Endodermal cell (in vitro differentiated cells): ENCODE results near the gene OBP2B. TPM values are rescaled to one million over a fixed set of nuclear protein-coding genes. Genes with fewer than 3 reads are reported as not detected.

Experiments
- DNase-seq: peaks from one replicate; pipeline ENCODE4 v3.0.0-alpha.2; 2017
- H3K27ac ChIP-seq: 2 replicates; pipeline ENCODE4 v1.5.1; 2013; ENCODE audit warnings: mild to moderate bottlenecking, low read depth, low read length, moderate library complexity
- H3K27me3 ChIP-seq: 2 replicates; pipeline ENCODE4 v1.6.1; 2013; ENCODE audit warnings: mild to moderate bottlenecking, low read length, moderate library complexity; ENCODE audit not compliant: insufficient read depth, control insufficient read depth, poor library complexity, severe bottlenecking
- H3K36me3 ChIP-seq: 2 replicates; pipeline ENCODE4 v1.7.0; 2013; ENCODE audit warnings: mild to moderate bottlenecking, low read length, moderate library complexity; ENCODE audit not compliant: control insufficient read depth, insufficient read depth
- H3K4me1 ChIP-seq: one replicate; pipeline ENCODE4 v1.7.0; 2013; ENCODE audit warnings: low read length; ENCODE audit not compliant: control insufficient read depth, insufficient read depth
- H3K4me3 ChIP-seq: 2 replicates; pipeline ENCODE4 v1.5.1; 2013; ENCODE audit warnings: mild to moderate bottlenecking, low read length, moderate library complexity
- H3K9ac ChIP-seq: 2 replicates; pipeline ENCODE4 v1.6.1; 2013; ENCODE audit warnings: mild to moderate bottlenecking, low read length, moderate library complexity; ENCODE audit not compliant: poor library complexity, severe bottlenecking; ENCODE audit errors: extremely low read depth
- H3K9me3 ChIP-seq: 2 replicates; pipeline ENCODE4 v1.6.1; 2013; ENCODE audit warnings: mild to moderate bottlenecking, low read length, moderate library complexity; ENCODE audit not compliant: control insufficient read depth
- H3K27ac Mint-ChIP-seq: 2 replicates; pipeline ENCODE4 v1.8.0; 2020; ENCODE audit warnings: mixed read lengths
- H3K27me3 Mint-ChIP-seq: 2 replicates; pipeline ENCODE4 v1.8.0; 2021; ENCODE audit warnings: mild to moderate bottlenecking, mixed read lengths; ENCODE audit not compliant: insufficient read depth
- H3K36me3 Mint-ChIP-seq: 2 replicates; pipeline ENCODE4 v1.8.0; 2020; ENCODE audit warnings: low read depth, mixed read lengths
- H3K4me1 Mint-ChIP-seq: 2 replicates; pipeline ENCODE4 v1.8.0; 2020; ENCODE audit warnings: mixed read lengths
- H3K4me3 Mint-ChIP-seq: 2 replicates; pipeline ENCODE4 v1.8.0; 2020; ENCODE audit warnings: mild to moderate bottlenecking, moderate library complexity, mixed read lengths
- H3K9me3 Mint-ChIP-seq: 2 replicates; pipeline ENCODE4 v1.8.0; 2020; ENCODE audit warnings: mild to moderate bottlenecking, mixed read lengths
- WGBS, 2 experiments: methylation state at CpG; one replicate each; pipeline versions ENCODE4 v1.1.5 to v1.1.7; 2013; ENCODE audit warnings: missing lambda C conversion rate in 2 of 2, mixed read lengths in 1 of 2; ENCODE audit not compliant: insufficient coverage in 1 of 2, insufficient read length in 1 of 2; 5-methylcytosine and 5-hydroxymethylcytosine counted together
- total RNA-seq, 2 donors: library from RNA; stranded (reverse); fragmentation: NEBNext Ultra II Directional in 1 of 2; extraction: Animal tissue kit (Norgen Biotek cat#: 25700) in 1 of 2; gene quantifications; 2 replicates in 1 of 2; 3 replicates in 1 of 2; pipeline ENCODE4 v1.2.1, GENCODE V29; 2021
- TF ChIP-seq, protein P1 (sequence below): fragments of 200-600 bp; sonication (generic); conservative IDR thresholded peaks from 2 replicates; pipeline ENCODE4 v1.5.0; 2021; ENCODE audit warnings: antibody characterized with exemption, mild to moderate bottlenecking

OBP2B gene
- total RNA-seq, 2 donors from 2014 or later, result not detected

DNA sequence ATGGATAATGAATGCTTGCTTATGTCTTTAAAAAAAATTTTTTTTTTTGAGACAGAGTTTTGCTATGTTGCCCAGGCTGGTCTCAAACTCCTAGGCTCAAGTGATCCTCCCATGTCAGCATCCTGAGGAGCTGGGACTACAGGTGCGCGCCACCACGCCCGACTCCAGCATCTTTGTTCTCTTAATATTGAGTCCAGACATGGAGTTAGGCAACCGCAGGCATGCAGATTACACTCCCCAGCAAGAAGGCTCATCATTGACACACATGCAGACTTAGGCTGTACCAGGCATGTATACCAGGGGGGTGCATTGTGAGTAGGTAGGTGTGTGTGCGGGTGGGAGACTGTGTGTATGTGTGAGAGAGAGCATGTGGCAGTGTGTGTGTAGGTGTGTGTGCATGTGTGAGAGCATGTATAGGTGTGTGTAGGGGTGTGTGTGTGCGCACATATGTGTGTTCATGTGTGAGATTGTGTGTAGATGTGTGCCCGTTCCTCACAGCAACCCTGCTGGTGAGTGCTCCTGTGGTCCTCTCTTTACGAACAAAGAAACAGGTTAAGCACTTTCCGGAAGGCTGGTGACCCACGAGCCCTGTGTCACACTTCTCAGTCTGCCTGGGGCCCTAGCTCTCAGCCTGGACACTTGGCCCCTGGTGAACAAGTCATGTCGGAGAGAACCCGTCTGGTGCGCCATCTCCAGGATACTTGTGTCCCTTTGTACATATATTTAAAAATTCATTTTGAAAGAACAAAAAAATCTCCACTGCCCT lies 6.2 kb downstream of the OBP2B start:
- peaks cover 8% of the 10 kb centered on the region for H3K27me3 ChIP-seq
- peaks cover 41% of the 10 kb centered on the region for H3K27me3 Mint-ChIP-seq
- WGBS, 2 experiments, result 88 to 91% methylated on average over 9 to 14 of the region's 14 CpGs

DNA sequence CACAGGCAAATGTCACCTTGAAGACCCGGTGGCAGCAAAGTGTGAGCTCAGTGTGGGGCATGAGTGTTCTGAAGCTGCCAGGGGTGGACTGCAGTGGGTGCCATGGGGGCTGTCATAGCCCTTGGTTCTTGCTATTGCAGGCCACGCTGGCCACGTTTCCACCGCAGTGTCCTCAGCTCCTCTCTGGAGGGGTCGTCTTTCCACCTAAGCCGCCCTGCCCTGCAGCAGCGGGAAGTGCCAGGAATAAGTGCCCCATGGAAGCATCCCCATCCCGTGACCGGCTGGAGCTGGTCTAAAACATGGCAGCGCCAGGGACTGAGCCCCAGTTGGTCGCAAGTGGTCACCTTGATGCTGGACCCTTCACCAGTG lies 6.9 kb downstream of the OBP2B start:
- Mint-ChIP-seq H3K4me3 (no peak overlapping the region), H3K27me3 (peaks cover 39% of the 10 kb centered on the region), H3K9me3 (no peaks in the 10 kb centered on the region), H3K27ac (no peak overlapping the region), H3K36me3 (no peaks in the 10 kb centered on the region), H3K4me1 (no peaks in the 10 kb centered on the region)
- H3K4me1 ChIP-seq, result no peaks in the 10 kb centered on the region
- H3K9me3 ChIP-seq, result no peaks in the 10 kb centered on the region
- no peak for DNase-seq
- TF ChIP-seq, protein P1, sequence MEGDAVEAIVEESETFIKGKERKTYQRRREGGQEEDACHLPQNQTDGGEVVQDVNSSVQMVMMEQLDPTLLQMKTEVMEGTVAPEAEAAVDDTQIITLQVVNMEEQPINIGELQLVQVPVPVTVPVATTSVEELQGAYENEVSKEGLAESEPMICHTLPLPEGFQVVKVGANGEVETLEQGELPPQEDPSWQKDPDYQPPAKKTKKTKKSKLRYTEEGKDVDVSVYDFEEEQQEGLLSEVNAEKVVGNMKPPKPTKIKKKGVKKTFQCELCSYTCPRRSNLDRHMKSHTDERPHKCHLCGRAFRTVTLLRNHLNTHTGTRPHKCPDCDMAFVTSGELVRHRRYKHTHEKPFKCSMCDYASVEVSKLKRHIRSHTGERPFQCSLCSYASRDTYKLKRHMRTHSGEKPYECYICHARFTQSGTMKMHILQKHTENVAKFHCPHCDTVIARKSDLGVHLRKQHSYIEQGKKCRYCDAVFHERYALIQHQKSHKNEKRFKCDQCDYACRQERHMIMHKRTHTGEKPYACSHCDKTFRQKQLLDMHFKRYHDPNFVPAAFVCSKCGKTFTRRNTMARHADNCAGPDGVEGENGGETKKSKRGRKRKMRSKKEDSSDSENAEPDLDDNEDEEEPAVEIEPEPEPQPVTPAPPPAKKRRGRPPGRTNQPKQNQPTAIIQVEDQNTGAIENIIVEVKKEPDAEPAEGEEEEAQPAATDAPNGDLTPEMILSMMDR, result no peak
- WGBS, 2 experiments, result 72 to 77% methylated on average over 8 to 11 of the region's 11 CpGs
- no peak overlapping the region for H3K27ac ChIP-seq
- H3K36me3 ChIP-seq, result no peaks in the 10 kb centered on the region
- no peak overlapping the region for H3K9ac ChIP-seq
- H3K4me3 ChIP-seq, result no peak overlapping the region
- peaks cover 8% of the 10 kb centered on the region for H3K27me3 ChIP-seq

More for the DNA sequence above, 6.2 kb downstream of the OBP2B start:
- no peak overlapping the region for H3K9ac ChIP-seq
- TF ChIP-seq, protein P1, result no peak
- H3K4me1 Mint-ChIP-seq, result no peaks in the 10 kb centered on the region
- H3K36me3 ChIP-seq, result no peaks in the 10 kb centered on the region
- H3K4me1 ChIP-seq, result no peaks in the 10 kb centered on the region
- H3K4me3 ChIP-seq, result no peak overlapping the region
- H3K4me3 Mint-ChIP-seq, result no peak overlapping the region
- no peaks in the 10 kb centered on the region for H3K9me3 ChIP-seq
- no peaks in the 10 kb centered on the region for H3K36me3 Mint-ChIP-seq
- no peak for DNase-seq
- no peaks in the 10 kb centered on the region for H3K9me3 Mint-ChIP-seq
- H3K27ac ChIP-seq, result no peak overlapping the region
- no peak overlapping the region for H3K27ac Mint-ChIP-seq

DNA sequence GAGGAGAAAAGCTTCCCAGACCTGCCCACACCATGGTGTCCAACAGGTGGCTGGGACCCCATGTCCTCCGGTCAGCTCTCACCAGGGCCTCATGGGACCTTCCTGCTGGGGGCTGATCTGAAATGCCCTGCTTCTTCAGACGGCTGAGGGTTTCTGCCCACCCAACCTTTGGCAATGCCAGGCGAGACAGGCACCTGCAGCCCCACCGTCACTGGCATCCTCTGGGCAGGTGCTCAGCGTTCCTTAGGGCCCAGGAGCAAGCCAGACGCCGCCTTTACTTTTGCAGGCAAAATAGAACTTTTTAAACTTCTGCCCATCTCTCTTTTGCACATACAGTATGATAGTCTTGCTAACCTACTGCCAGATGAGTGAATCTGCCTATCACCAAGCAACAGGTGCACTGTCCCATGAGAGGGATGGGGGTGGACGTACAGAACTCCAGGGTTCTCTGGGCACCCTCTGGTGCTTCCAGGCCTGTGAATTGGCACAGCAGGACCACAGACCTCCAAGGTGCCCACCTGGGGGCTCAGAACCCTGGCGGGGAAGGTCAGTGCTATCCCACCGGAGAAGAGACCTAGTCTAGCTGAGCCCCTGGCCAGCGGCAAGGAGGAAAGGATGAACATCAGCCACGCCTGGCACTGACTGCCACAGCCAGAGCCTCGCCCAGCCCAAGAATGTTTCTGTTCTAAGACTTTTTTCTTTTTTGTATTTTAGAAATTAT lies 7.5 kb downstream of the OBP2B start:
- Histone ChIP-seq H3K9me3 (no peaks in the 10 kb centered on the region), H3K4me3 (no peak overlapping the region), H3K36me3 (no peaks in the 10 kb centered on the region), H3K4me1 (no peaks in the 10 kb centered on the region), H3K27ac (no peak overlapping the region), H3K27me3 (peaks cover 8% of the 10 kb centered on the region), H3K9ac (no peak overlapping the region)
- Mint-ChIP-seq H3K27me3 (peaks cover 44% of the 10 kb centered on the region), H3K27ac (no peak overlapping the region), H3K9me3 (no peaks in the 10 kb centered on the region), H3K36me3 (no peaks in the 10 kb centered on the region), H3K4me1 (no peaks in the 10 kb centered on the region), H3K4me3 (no peak overlapping the region)
- 79 to 89% methylated on average over 11 to 13 of the region's 13 CpGs for WGBS, 2 experiments
- TF ChIP-seq, protein P1, result no peak
- DNase-seq, result no peak
